ENCODE data around the gene LHFPL2. TPM values are rescaled to one million over a fixed set of nuclear protein-coding genes. Genes with fewer than 3 reads are reported as not detected.

LHFPL2 gene
- total and polyA plus RNA-seq, 2 of the 4 experiments (the other 2 are of a cell fraction) = 6.5 to 11.3 TPM

DNA sequence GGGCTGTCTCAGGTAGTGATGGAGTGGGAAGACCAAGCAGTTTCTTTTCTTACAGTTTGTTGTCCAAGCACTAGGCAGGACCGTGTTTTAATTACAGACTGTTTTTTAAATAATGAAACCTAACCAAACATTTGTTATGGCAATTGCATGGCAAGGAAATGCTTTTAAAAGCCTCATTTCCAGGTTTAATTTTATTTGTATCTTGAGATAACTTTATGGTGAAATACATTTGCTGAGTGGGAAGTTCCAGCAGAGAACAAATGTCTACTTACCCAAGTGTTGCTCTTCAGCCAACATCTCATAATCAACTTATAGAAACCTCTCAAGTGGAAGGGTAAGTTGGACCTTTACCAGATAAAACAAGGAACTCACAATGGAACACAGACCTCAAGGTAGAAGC lies 11.8 kb upstream of the LHFPL2 start:
- ChIA-PET POLR2A (ENCODE audit: unreplicated experiment) (no interaction called here), CTCF (interaction anchor here (0.6 kb wide), 1 partner anchor 191 kb away, joined by 3 read pairs; no protein-coding TSS in a partner anchor)
- no peaks in the 10 kb centered on the region for H3K79me1 ChIP-seq (ENCODE audit: low read depth in 1 of 2, low read length in 2 of 2)
- H3K27me3 ChIP-seq (ENCODE audit: control insufficient read depth, insufficient read depth, low read length) = no peaks in the 10 kb centered on the region
- H3K27ac ChIP-seq (ENCODE audit: insufficient read depth, low read length) = no peak overlapping the region
- no peak overlapping the region for H3K4me3 ChIP-seq (ENCODE audit: insufficient read depth, low read depth, low read length)
- H3K9me1 ChIP-seq (ENCODE audit: insufficient read depth, low read length) = no peaks in the 10 kb centered on the region; the same call in 1 of the 2 replicates
- ATAC-seq (ENCODE audit: low read depth) (no peak), DNase-seq (no peak)
- dilution Hi-C loops (cut with HindIII; ENCODE audit: low sequenced_read_pairs, unreplicated experiment) = no loop called here
- WGBS, 2 experiments (ENCODE audit: extremely low coverage in 2 of 2, insufficient read length in 1 of 2) = no CpG with 5 or more reads among the region's 1 CpG
- H2BK15ac ChIP-seq (ENCODE audit: low read depth, low read length) = no peak overlapping the region
- intact Hi-C loops (cut with micrococcal nuclease) = no loop called here
- no peaks in the 10 kb centered on the region for H3K9me3 ChIP-seq (ENCODE audit: control insufficient read depth, insufficient read depth, low read length)
- H2AFZ ChIP-seq (replicated peaks; ENCODE audit: low read length, poor library complexity) = no peak overlapping the region
- H4K20me1 ChIP-seq (ENCODE audit: insufficient read depth, low read length) = no peaks in the 10 kb centered on the region
- H4K91ac ChIP-seq (ENCODE audit: insufficient read depth, low read depth, low read length) = no peak overlapping the region
- H4K8ac ChIP-seq (ENCODE audit: low read depth in 2 of 2, low read length in 2 of 2) = no peak overlapping the region
- H3K9ac ChIP-seq (ENCODE audit: low read depth, low read length) = no peak overlapping the region
- TF ChIP-seq NFE2L2 (IDR thresholded peaks at IDR 0.05; ENCODE audit: low read depth, low read length) (no peak), RCOR1 (IDR thresholded peaks at IDR 0.05; ENCODE audit: insufficient replicate concordance, low read length) (no peak), FOS (IDR thresholded peaks at IDR 0.05; ENCODE audit: low read depth, low read length) (no peak)
- TF ChIP-seq, protein P1, sequence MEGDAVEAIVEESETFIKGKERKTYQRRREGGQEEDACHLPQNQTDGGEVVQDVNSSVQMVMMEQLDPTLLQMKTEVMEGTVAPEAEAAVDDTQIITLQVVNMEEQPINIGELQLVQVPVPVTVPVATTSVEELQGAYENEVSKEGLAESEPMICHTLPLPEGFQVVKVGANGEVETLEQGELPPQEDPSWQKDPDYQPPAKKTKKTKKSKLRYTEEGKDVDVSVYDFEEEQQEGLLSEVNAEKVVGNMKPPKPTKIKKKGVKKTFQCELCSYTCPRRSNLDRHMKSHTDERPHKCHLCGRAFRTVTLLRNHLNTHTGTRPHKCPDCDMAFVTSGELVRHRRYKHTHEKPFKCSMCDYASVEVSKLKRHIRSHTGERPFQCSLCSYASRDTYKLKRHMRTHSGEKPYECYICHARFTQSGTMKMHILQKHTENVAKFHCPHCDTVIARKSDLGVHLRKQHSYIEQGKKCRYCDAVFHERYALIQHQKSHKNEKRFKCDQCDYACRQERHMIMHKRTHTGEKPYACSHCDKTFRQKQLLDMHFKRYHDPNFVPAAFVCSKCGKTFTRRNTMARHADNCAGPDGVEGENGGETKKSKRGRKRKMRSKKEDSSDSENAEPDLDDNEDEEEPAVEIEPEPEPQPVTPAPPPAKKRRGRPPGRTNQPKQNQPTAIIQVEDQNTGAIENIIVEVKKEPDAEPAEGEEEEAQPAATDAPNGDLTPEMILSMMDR (conservative IDR thresholded peaks at IDR 0.05; ENCODE audit: low read depth, low read length) = no peak
- TF ChIP-seq, protein P2, sequence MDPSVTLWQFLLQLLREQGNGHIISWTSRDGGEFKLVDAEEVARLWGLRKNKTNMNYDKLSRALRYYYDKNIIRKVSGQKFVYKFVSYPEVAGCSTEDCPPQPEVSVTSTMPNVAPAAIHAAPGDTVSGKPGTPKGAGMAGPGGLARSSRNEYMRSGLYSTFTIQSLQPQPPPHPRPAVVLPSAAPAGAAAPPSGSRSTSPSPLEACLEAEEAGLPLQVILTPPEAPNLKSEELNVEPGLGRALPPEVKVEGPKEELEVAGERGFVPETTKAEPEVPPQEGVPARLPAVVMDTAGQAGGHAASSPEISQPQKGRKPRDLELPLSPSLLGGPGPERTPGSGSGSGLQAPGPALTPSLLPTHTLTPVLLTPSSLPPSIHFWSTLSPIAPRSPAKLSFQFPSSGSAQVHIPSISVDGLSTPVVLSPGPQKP (IDR thresholded peaks at IDR 0.05; ENCODE audit: borderline replicate concordance, low read depth, low read length) = no peak
- H3K36me3 ChIP-seq (ENCODE audit: control insufficient read depth, insufficient read depth, low read length) = no peaks in the 10 kb centered on the region
- H2BK120ac ChIP-seq (ENCODE audit: low read depth, low read length) = no peak overlapping the region
- peaks cover 5% of the 10 kb centered on the region for H3K4me1 ChIP-seq (ENCODE audit: control insufficient read depth, insufficient read depth, low read length)
- in situ Hi-C loops (cut with MboI; ENCODE audit: low sequenced_read_pairs) = no loop called here
- BruUV-seq (replicated peaks) = no TSS peak
- H2BK5ac ChIP-seq (ENCODE audit: low read depth, low read length, poor library complexity, severe bottlenecking) = no peak overlapping the region
- H3K23ac ChIP-seq (ENCODE audit: low read depth, low read length) = no peak overlapping the region
- H3K4ac ChIP-seq (ENCODE audit: low read depth, low read length) = no peak overlapping the region
- H2AK5ac ChIP-seq (ENCODE audit: low read depth, low read length) = no peak overlapping the region
- no peak overlapping the region for H2AK9ac ChIP-seq (replicated peaks; ENCODE audit: low read depth, low read length, poor library complexity)
- no peak overlapping the region for H2BK20ac ChIP-seq (ENCODE audit: low read depth, low read length)
- no peak overlapping the region; the same call in 1 of the 2 replicates for H3K56ac ChIP-seq (ENCODE audit: extremely low read depth, insufficient read depth, low read length)
- no peak overlapping the region for H4K5ac ChIP-seq (ENCODE audit: low read depth, low read length)
- H3K4me2 ChIP-seq (ENCODE audit: low read depth, low read length) = no peak overlapping the region
- no peak overlapping the region for H3K14ac ChIP-seq (replicated peaks; ENCODE audit: low read depth, low read length)
- no peak overlapping the region; the same call in 1 of the 2 replicates for H3K18ac ChIP-seq (ENCODE audit: low read depth, low read length)

Data from IMR-90 (cell line).